ENCODE results near the gene PGBD5.
A peak's percentile ranks its signal among the peaks of the same experiment; 100 is the strongest.

Gene PGBD5

DNA sequence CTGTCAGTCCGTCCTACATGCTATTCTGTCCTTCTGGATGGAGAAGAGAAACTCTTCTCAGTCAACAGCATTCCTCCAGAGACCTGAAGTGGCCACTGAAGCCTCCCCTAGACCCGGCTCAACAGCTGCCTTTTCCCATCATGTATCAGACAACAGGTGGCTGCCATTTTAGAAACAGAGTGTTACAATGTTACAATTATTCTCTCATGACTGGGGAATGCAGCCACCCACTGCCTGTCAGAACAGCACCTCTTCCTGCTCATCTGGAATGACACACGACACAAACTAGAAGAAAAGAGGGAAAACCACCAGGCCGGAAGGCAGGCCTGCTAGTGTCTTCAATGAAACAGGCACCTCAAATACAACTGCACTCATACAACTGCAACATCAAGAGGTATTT is 105.3 kb downstream of the PGBD5 start:
- DNase-seq: no peak

DNA sequence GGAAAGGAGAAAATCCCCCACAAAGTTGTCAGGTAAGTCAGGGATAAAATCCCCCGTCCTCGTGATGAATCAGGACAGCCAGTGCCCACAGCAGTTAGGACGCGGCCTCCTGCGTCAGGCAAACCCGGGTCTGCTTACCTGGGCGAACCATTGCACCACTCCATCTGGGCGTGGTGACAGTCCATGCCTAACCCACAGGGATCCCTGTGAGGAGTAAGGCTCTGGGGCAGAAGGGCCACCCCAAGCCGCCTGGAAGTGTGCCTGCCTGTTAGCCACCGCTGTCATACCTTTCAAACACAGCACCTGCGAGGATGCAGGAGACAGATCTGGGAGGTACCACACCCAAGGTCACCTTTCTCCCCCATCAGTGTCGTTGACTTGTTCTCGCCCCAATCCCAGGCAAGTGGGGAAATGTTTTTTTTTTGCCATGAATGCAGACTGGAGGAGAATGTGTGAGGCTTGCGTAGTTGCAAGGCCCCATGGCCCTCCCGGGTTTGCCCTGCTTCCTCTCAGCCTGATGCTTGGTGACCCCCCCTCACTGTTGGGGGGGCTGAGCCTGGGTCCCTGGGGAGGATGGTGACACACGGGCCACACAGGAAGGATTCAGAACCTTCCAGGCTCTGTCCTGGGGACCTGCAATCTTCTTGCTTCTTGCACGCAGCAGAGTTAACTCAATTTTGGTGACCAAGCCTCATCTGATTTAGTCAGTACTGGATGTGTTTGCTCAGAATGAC is 107.0 kb downstream of the PGBD5 start:
- DNase-seq: no peak

DNA sequence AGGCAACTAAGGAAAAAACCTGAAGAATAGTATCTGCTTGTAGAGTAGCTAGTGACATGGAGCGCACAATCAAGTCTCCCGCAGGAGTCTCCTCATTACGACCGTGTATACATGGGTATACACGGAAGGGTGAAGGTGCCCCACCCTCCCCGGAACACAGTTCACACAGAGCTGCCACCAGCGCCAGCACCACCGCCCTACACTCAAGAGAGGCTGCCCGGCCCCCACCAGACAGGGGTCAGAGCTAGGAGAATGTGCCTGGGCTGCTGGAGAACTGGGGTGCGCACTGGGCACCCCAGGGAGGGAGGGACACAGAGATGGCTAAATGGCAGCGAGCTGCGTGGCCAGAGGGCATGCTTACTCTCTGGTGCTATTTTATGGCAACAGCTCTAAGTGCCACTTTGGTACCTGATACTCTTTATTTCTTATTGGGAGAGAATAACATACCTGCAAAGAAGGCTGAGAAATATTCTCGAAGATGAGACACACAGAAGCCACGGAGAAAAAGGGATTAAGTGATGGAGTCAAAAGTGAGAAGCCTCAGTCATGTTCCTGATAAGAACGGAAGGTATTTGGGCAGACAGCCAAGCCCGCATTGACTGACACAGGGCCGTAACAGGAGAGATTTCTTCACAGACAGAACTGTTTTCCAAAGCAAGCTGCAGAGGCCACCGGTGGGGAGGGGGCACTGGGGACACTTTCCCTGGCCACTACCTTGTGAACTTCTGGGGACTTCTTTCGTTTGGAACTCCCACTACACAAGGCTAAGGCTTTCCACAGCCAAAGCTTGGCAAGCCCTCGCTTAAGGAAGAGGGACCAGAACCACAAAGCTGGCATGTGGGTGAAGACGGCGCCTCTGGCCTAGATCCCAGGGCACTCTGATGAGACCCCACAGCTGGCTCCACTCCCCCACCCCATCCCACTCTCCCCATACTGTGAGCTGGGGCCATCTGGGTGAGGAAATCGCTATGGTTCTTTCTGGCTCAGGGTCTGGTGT is 108.0 kb downstream of the PGBD5 start:
- DNase-seq: no peak

DNA sequence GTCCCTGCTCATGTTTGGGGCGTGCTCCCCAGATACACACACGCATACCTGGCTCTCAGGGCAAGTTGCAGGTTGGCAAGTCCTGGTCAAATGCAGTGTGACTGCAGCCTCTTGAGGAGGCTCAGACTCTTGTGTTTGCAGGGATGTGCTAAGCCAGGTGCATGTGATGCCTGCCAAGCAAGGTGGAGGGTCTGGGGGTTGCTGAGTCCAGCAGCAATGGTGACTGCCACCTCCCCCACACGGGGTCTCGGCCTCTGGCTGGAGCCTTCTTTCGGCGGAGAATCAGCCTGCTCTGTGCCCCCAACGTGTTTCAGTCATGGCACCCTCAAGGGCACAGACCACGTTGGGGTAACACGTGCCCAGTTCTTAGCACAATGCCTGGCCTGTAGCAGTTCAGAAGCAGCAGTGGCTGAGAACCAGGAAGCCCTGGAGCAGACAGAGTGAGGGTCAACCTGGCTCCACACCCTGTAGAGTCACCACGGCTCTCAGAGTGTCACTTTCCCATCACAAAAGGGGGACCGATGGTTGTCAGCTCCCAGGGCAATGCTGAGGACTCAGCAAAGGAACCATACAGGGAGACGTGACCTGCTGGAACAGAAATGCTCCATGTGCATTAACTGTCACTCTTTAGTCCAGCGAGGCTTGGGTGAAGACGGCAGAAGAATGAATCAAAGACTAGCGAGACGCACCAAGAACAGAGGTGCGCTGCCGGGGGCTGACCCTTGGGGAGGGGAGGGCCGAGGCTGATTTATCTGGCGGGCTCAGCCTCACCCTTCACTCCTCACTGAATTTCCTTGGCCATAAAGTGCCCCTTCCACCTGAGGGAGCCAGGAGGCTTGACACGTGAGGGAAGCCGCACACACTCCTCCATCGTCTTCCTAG is 109.0 kb downstream of the PGBD5 start:
- no peak for DNase-seq

DNA sequence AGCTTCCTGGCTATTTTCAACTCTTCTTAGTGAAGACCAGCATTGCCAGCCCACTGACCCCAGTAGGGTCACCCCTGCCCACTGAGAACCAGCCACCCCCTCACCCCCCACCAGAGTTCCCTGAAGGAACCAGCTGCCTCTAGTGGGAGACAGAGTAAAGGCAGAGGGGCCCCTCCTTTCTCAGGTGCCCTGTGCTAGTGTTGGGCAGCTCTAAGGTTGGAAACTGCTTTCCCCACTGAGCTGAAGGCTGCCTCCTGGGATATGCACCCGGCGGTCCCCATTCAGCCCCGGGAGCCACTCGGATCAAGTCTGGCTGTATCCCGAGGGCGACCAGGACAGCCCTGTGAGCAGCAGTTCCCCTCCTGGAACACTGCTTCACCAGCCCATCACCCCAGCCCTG is 111.0 kb downstream of the PGBD5 start:
- DNase-seq: no peak

DNA sequence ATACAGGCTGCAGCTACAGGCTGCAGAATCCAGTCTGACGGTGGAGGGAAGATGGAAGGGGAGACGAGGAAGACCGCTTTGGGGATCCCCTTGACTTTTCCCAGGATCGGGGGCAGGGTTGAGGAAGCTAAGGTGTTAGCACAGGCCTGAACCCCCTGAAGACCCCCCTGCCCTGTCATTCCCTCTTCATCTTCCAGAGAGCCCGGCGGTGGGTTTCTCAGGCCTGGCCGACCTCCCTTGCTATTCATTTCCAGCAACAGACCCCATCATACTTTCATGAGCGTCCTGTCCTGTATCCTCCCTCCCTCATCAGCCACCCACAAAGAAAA is 112.0 kb downstream of the PGBD5 start:
- DNase-seq: no peak

DNA sequence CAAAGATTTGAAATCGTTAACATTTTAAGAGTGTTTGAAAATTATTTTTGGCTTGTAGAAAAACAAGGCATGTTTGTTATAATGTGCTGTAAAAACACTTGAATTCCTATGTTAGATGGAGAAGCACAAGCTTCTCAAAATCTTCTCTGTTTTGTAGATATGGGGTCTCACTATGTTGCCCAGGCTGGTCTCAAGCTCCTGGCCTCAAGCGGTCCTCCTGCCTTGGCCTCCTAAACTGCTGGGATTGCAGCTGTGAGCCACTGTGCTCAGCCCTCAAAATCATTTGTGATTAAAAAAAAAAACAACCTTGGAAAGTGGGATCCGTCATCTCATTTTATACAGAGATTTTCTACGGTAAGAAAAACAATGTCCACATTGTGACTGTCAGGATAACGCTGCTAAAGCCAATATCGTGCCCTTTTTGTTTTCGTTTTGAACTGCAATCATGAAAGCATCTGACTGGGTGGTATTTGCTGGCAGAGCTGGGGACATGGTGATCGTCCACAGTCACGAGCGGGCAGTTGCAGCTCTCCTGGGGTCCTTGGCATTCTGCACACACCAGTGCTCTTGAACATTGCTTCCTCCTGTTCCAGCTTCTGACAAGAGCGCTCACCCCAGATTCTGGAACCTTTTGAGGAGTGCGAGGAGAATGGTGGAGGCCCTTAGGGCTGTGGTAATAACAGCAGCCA is 112.5 kb downstream of the PGBD5 start:
- DNase-seq: no peak

DNA sequence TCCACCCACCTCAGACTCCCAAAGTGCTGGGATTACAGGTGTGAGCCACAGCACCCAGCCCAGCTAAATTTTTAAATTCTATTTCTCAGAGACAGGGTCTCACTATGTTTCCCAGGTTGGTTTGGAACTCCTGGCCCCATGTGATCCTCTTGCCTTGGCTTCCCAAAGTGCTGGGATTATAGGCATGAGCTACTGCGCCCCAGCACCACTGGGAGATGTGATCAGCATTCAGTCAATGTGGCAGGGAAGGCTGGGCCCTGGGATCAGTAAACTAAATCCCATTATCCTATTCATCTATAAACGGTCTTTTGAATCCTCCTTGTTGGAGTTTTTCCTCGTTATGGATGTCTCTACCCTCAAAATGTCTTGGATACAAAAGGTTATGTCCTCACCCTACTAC is 113.5 kb downstream of the PGBD5 start:
- no peak for DNase-seq

DNA sequence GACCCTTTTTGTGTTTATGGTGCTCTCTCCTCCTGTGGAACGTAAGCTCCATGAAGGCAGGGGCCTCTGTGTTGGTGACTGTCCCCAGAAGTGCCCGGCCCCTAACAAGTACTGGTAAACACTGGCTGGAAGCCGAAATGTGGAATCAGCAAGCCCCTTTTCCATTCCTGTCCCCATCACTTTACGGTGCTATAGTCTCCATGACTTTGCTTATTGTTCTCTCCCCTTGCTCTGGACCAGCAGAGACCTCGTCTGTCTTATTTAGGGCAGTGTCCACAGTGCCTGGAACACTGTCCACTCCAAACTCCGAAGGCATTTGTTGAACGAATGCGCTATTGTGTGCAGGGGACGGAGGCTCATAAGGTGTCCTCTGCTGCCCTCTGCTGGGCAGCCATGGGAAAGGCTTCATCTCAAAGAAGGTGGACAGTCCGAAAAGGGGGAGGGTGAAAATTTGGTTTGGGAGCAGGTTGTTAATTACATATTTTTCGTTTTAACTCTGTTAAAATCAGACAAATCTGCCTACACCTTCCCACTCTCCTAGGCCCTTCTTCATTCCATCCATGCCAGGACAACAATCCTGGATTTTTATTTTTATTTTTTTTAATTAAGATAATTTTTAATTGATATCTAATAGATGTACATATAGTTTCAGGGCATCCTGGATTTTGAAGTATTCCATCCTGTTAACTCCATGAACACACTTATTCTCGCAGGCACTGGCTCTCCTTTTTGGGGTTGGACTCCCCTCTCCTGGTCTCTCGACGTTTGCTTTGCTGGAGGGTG is 115.6 kb downstream of the PGBD5 start:
- peak; percentile 41 to 82 for DNase-seq

DNA sequence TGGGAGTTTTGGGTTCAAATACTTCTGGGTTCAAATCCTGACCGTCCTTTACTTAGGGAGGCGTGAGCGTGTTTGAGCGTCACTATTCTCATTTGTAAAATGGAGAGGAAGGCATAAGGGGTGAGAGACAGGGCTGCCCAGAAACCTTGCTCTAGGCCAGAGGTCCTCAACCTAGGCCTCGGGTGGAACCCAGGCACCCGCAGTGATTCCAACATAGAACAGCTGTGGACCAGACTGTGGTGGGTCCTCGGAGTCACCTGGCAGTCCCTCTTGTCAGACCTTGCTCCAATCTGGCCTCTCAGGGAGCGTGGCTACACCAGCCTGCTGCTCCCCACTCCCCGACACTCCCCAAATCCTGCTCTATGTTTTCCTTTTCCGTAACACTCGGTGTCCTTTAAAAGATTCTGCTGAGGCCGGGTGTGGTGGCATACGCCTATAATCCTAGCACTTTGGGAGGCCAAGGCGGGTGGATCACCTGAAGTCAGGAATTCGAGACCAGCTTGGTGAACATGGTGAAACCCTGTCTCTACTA is 116.4 kb downstream of the PGBD5 start:
- no peak for DNase-seq

DNA sequence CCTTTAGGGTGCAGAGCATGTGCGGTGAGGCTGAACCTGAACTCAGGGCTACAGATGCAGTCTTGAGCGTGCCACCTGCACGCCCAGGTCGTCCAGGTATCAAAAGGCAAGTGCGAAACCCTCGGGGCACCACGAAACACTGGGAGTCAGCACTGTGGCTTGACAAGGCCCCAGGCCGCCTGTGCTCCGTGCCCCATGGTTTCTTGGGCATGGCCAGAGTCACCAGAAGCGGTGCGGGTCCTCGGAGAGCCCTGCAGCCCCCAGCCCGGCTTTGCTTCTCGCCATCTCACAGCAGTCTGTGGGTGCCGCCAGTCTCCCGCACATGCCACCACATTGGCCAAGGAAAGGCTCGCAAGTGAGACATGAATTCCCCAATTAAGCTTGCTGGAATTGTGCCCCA is 117.3 kb downstream of the PGBD5 start:
- no peak for DNase-seq

DNA sequence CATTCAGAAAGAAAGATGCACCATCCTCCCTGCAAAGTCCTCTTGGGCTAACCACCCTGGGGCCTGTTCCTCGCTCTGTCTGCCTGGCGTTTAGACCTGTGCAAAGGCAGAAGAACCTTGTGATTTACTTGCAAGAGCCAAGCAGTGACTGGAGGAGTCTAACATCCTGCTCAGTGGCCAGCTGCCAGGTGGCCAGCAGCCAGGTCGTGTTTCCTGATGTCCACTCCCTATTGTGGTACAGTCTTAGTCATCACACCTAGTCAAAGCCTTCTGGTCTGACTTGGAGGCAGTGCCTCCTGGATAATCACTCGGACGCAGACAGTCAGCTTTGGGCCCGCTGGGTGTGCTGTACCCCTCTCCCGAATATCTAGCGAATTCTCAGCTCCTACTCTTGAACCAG is 118.1 kb downstream of the PGBD5 start:
- no peak for DNase-seq

DNA sequence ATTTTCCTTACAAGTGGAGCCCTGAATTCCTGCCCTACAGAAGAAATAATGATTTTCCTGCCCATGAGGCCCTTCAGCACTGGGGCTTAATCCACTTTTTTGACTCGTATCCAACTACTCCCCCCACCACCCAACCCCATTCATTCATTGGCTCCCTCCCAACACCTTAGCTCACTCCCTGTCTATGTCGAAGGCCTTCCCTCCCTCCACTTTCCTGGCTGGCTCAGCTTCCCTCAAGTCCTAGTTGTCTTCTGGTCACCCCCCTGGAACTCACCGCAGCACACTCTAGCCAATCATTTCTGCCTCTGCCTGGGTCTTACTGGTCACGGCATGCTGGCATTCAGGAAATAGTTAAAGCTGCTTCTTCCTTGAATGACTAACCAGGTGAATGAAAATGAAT is 118.9 kb downstream of the PGBD5 start:
- no peak for DNase-seq

DNA sequence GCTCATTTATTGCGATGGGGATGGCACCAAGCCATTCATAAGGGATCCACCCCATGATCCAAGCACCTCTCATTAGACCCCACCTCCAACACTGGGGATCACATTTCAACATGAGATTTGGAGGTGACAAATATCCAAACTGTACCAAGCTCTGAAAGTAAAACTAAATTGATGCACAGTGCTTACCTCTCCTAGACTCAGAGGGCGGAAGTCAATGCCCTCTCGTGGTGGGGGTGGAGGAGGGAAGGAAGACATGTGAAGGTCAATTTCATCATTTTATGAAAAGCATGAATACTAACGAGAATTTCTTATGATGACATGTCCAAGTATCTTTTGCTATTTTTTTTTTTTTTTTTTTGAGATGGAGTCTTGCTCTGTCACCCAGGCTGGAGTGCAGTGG is 120.0 kb downstream of the PGBD5 start:
- DNase-seq: peak; percentile 35 to 56

DNA sequence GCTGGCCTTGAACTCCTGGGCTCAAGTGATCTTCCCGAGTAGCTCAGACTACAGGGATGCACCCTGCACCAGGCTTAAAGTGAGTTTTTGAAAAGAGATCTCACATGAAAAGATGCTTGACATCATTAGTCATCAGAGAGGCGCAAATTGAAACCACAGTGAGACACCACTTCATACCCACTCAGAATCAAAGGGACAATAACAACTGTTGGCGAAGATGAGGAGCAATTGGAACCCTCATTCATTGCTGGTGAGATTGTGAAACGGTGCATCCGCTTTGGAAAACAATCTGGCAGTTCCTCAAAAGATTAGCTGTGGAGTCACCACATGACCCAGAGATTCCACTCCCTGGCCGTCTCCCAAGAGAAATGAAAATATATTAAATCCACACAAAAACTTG is 122.3 kb downstream of the PGBD5 start:
- DNase-seq: peak; percentile 25 to 28

DNA sequence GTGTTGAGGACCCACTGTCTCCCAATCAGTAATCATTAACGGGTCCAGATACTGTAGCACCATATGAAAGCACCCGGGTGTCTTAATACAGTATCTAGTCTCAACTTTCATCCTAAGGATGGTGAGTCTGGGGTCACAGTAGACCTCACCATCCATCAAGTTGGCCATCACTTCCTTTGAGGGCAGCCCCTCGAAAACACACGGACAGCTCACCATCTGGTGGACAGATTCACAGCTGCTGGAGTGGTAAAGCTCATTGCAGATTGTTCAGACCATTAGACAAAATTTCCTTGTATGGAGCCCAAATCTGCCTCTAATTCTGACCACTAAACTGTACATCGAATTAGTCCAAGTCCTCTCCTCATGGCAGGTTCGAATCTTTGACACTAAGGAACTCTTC is 123.1 kb downstream of the PGBD5 start:
- DNase-seq: no peak

DNA sequence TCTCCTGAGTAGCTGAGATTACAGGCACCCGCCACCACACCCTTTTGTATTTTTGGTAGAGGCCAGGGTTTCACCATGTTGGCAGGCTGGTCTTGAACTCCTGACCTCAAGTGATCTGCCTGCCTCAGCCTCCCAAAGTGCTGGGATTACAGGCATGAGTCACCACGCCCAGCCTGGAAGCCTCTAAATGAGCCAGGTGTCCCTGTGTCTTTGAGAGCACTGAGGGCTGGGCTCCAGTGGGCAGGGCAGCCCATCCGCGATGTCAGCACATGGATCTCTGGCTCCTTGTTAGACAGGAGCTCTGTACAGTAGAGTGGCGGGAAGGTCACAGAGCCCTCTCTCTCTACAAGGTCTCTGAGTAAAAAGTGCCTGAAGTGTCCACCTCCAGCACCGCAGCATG is 124.3 kb downstream of the PGBD5 start:
- DNase-seq: no peak

DNA sequence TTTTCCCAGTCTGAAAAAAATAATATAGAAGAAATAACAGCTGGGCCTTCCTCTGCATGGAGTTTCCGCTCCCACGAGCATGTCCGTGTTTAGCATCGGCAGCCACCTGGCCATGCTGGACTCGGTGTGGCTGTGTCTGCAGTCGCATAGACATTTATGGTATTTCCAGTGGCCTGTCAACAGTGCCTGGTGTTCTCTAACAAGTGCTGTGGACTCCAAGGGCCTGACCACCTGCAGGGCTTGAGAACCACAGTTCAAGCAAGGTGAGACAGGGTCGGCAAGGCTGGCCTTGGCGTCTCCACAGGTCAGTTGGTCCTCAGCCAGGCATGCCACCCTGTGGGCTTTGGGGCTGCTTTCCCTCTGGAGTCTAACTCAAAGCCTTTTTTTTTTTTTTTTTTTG is 124.8 kb downstream of the PGBD5 start:
- no peak for DNase-seq

DNA sequence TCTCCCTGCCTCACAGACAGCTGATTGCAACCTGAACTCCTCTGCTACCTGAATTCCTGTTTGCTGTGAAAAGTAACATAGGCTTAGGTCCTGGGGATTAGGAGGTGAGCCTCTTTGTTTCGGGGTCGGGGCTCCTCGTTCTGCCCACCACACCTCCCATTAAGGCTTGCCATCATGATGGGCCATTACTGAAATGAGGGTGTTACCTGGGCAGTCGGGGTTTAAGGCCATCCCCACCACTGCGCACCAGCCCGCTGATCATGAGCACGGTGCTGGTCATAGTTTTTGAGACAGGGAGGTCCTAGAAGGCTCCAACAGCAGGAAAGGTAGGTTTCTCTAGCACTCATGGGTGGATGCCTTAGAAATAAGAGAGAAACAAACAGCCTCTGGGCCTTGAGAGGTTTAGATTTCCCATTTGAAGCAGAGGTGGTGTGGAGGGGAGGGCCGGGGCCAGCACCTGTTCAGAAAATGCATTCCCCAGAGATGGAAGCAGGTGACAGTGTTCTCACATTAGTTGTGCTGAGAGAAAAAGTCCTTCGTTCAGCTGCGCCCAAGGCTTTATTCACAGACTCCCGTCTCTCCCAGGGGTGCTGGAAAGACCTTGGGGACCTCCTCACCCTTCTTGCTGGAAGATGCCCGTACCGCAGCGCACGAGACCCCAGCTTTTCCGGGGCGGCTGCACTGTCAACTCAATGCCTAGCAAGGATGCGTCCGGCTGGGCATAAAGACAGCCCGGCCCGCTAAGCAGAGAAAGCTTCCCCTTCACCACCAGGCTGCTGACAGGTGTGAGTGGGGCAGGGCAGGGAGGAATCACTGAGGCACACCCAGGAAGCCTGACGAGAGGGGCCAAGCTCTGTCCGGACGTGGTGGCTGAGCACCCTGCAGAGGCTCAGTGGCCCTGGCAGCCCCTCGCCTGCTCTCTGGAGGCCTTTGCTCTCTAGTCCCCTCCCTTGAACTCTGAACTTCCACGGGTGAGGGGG is 125.5 kb downstream of the PGBD5 start:
- DNase-seq: no peak

Data from inflammatory macrophage treated with lipopolysaccharide for 1 hour (primary cell).